K562 (cell line): ENCODE results near the gene FAM120AOS. TPM values are rescaled to one million over a fixed set of nuclear protein-coding genes. Genes with fewer than 3 reads are reported as not detected.

Experiments used
- ATAC-seq: fragments of 200-7000 bp; cut with Tn5 transposase; 3 replicates; pipeline ENCODE4 v1.9.1; 2020; ENCODE audit warnings: moderate library complexity
- BruUV-seq: library from RNA; stranded (reverse); fragments of 400-500 nt; replicated peaks from 2 replicates; lab custom pipeline; 2021; lab: Mats Ljungman, UMichigan
- CTCF ChIA-PET: fragments of 300-600 bp; formaldehyde crosslinking; extraction: SDS; loops from one replicate; lab custom pipeline; 2021; ENCODE audit warnings: low intra/inter-chr PET ratio; lab: Yijun Ruan, JAX
- POLR2A ChIA-PET: fragments of 300-600, 350-650 bp; sonication (Branson Sonifier 250); formaldehyde crosslinking; extraction: SDS; loops from one replicate; lab custom pipeline; 2021; ENCODE audit warnings: antibody characterized with exemption, inconsistent platforms; lab: Yijun Ruan, JAX
- DNase-seq, 4 experiments: peaks; one replicate each; pipeline versions ENCODE4 v3.0.0 to v3.0.0-alpha.2; 2011 to 2018; ENCODE audit warnings: low spot score in 3 of 4, mixed read lengths in 3 of 4; ENCODE audit errors: extremely low read depth in 1 of 4
- FAIRE-seq: peaks from 2 replicates; lab custom pipeline; 2011; peaks lifted over from hg19 to GRCh38; lab: Jason Lieb, UNC
- H2AFZ ChIP-seq: 2 replicates; pipeline ENCODE4 v1.6.0; 2011; ENCODE audit warnings: low read depth, low read length, control low read depth, inconsistent platforms
- H3K27ac ChIP-seq: fragments of 200-600 bp; 3 replicates; pipeline ENCODE4 v1.8.0; 2011; ENCODE audit warnings: low read depth, mild to moderate bottlenecking, control low read depth, inconsistent platforms, low read length, moderate library complexity, mixed read lengths; ENCODE audit errors: extremely low read depth
- H3K27me3 ChIP-seq, 2 experiments: fragments of 300-600 bp in 1 of 2; 2 replicates in 1 of 2; 3 replicates in 1 of 2; pipeline versions ENCODE4 v1.6.0 to v1.8.0; 2011; ENCODE audit warnings: inconsistent platforms in 2 of 2, low read length in 2 of 2, mild to moderate bottlenecking in 1 of 2, mixed read lengths in 1 of 2, moderate library complexity in 1 of 2; ENCODE audit not compliant: control insufficient read depth in 2 of 2, insufficient read depth in 2 of 2
- H3K36me3 ChIP-seq: fragments of 300-600 bp; 3 replicates; pipeline ENCODE4 v1.8.0; 2011; ENCODE audit warnings: mild to moderate bottlenecking, low read length, inconsistent platforms; ENCODE audit not compliant: control insufficient read depth, insufficient read depth
- H3K4me1 ChIP-seq, 2 experiments: fragments of 200-600 bp in 1 of 2; replicated peaks in 1 of 2; 2 replicates in 1 of 2; 3 replicates in 1 of 2; pipeline versions ENCODE4 v1.5.1 to v1.8.0; 2011; ENCODE audit warnings: inconsistent platforms in 2 of 2, low read length in 2 of 2, mild to moderate bottlenecking in 1 of 2, mixed read lengths in 1 of 2, moderate library complexity in 1 of 2; ENCODE audit not compliant: control insufficient read depth in 2 of 2, insufficient read depth in 2 of 2
- H3K4me2 ChIP-seq: 2 replicates; pipeline ENCODE4 v1.6.1; 2011; ENCODE audit warnings: low read length, control low read depth, inconsistent platforms, mixed read lengths; ENCODE audit not compliant: insufficient read depth
- H3K4me3 ChIP-seq: fragments of 200-600 bp; sonication (generic), shearing (Covaris generic); 2 replicates; pipeline ENCODE4 v1.5.1; 2016; ENCODE audit warnings: control low read depth, inconsistent platforms
- H3K79me2 ChIP-seq: fragments of 200-600 bp; 3 replicates; pipeline ENCODE4 v1.8.0; 2011; ENCODE audit warnings: low read length, inconsistent platforms; ENCODE audit not compliant: control insufficient read depth, insufficient read depth
- H3K9ac ChIP-seq, 2 experiments: 2 replicates each; pipeline versions ENCODE4 v1.6.0 to v1.6.1; 2011; ENCODE audit warnings: low read depth in 2 of 2, low read length in 2 of 2, control low read depth in 1 of 2, inconsistent platforms in 1 of 2, mild to moderate bottlenecking in 1 of 2, mixed read lengths in 1 of 2; ENCODE audit not compliant: insufficient read depth in 1 of 2
- H3K9me1 ChIP-seq: one replicate; pipeline ENCODE4 v1.6.0; 2011; ENCODE audit warnings: inconsistent platforms, mild to moderate bottlenecking, low read length, moderate library complexity; ENCODE audit not compliant: control insufficient read depth, insufficient read depth
- H3K9me3 ChIP-seq: replicated peaks from 2 replicates; pipeline ENCODE4 v1.5.1; 2011; ENCODE audit warnings: low read depth, low read length, inconsistent platforms; ENCODE audit not compliant: control insufficient read depth, insufficient read depth
- H4K20me1 ChIP-seq: replicated peaks from 2 replicates; pipeline ENCODE4 v1.6.1; 2011; ENCODE audit warnings: low read length, inconsistent platforms, mixed read lengths; ENCODE audit not compliant: control insufficient read depth, insufficient read depth
- CBFB ChIP-seq: sonication (generic); formaldehyde crosslinking; IDR thresholded peaks from 2 replicates; pipeline ENCODE4 v1.4.0; 2020; ENCODE audit warnings: mild to moderate bottlenecking, missing genetic modification reagents
- CEBPB ChIP-seq: fragments of 450-650 bp; IDR thresholded peaks from 2 replicates; pipeline ENCODE4 v1.6.1; 2016; ENCODE audit warnings: missing genetic modification characterization, missing compliant biosample characterization
- CEBPG ChIP-seq, 3 experiments: fragments of 200-800 bp in 1 of 3; sonication (Bioruptor generic) in 1 of 3; sonication (generic) in 1 of 3; formaldehyde crosslinking in 1 of 3; IDR thresholded peaks in 2 of 3; conservative IDR thresholded peaks in 1 of 3; 2 replicates each; pipeline versions ENCODE4 v1.6.1 to v1.8.0; 2016 to 2022; ENCODE audit warnings: missing compliant biosample characterization in 2 of 3, missing genetic modification characterization in 2 of 3, mild to moderate bottlenecking in 1 of 3, missing genetic modification reagents in 1 of 3
- KDM2B ChIP-seq: fragments of 250-450 bp; sonication (Bioruptor Pico); IDR thresholded peaks from 2 replicates; pipeline ENCODE4 v1.8.0; 2021; ENCODE audit warnings: mild to moderate bottlenecking, moderate library complexity
- NFIC ChIP-seq: fragments of 450-650 bp; IDR thresholded peaks from 2 replicates; pipeline ENCODE4 v1.6.1; 2017; ENCODE audit warnings: mild to moderate bottlenecking, inconsistent platforms
- PCBP2 ChIP-seq: fragments of 200-400 bp; formaldehyde crosslinking; IDR thresholded peaks from 2 replicates; pipeline ENCODE4 v1.6.1; 2018; ENCODE audit warnings: low read length, low read depth, mild to moderate bottlenecking, moderate library complexity; ENCODE audit not compliant: poor library complexity, severe bottlenecking
- XRCC4 ChIP-seq: IDR thresholded peaks from one replicate; pipeline ENCODE4 v1.6.1; 2011; ENCODE audit not compliant: insufficient read depth, insufficient read length; ENCODE audit errors: extremely low read depth
- ZNF224 ChIP-seq: sonication (generic); formaldehyde crosslinking; IDR thresholded peaks from 2 replicates; pipeline ENCODE4 v1.8.0; 2022; ENCODE audit warnings: mild to moderate bottlenecking, missing genetic modification reagents
- ZNF232 ChIP-seq: sonication (generic); formaldehyde crosslinking; IDR thresholded peaks from 2 replicates; pipeline ENCODE4 v1.8.0; 2022; ENCODE audit warnings: mild to moderate bottlenecking, missing genetic modification reagents
- ZNF431 ChIP-seq: sonication (generic); formaldehyde crosslinking; IDR thresholded peaks from 2 replicates; pipeline ENCODE4 v1.8.0; 2022; ENCODE audit warnings: mild to moderate bottlenecking, missing genetic modification reagents
- WGBS: fragments of 100-300 bp; shearing (Covaris generic); methylation state at CpG from one replicate; pipeline ENCODE4 v1.1.6; 2016; ENCODE audit warnings: low coverage, mixed read lengths; ENCODE audit not compliant: insufficient coverage; ENCODE audit errors: missing lambda C conversion rate; 5-methylcytosine and 5-hydroxymethylcytosine counted together
- in situ Hi-C: fragments of 300-500 bp; cut with MboI; formaldehyde crosslinking; loops from 4 replicates; pipeline ENCODE4 v1.15.0; 2018; ENCODE audit warnings: inconsistent platforms, mixed read lengths
- intact Hi-C: fragments of 100-400 bp; cut with micrococcal nuclease; formaldehyde crosslinking; loops from 2 replicates; pipeline ENCODE4 v1.14.2; 2022
- polyA plus RNA-seq, 8 experiments: library from polyadenylated mRNA; depleted of rRNA in 4 of 8; stranded (reverse) in 5 of 8; unstranded in 3 of 8; fragments of >200 nt; fragmentation: Nextera tagmentation in 2 of 8; fragmentation: Illumina TruSeq in 1 of 8; extraction: Ambion mirVana in 2 of 8; extraction: Trizol in 1 of 8; gene quantifications; 2 replicates each; pipeline versions ENCODE4 v1.2.1 to v1.2.3, GENCODE V29; 2011 to 2014; ENCODE audit warnings: inconsistent platforms in 1 of 8, missing spikeins in 1 of 8
- total RNA-seq, 7 experiments: library from RNA; depleted of rRNA in 6 of 7; stranded (reverse); fragments of >200 nt in 6 of 7; fragmentation: Illumina TruSeq in 2 of 7; extraction: Trizol in 2 of 7; gene quantifications; 2 replicates each; pipeline versions ENCODE4 v1.2.1 to v1.2.3, GENCODE V29; 2011 to 2021; ENCODE audit warnings: low replicate concordance in 1 of 7

Gene FAM120AOS
- total and polyA plus RNA-seq, 9 of the 15 experiments (the other 6 are each of a cell fraction or from before 2014, with no cell fraction given), result 18.8 to 53.4 (median 41.4) TPM

GRCh38 chr9:93492327-93492726 lies 38.9 kb upstream of the FAM120AOS start (continued):
- no peak for TF ChIP-seq PCBP2
- TF ChIP-seq CBFB (CRISPR knock-in tag), result no peak
- no peak for TF ChIP-seq XRCC4
- no peak for TF ChIP-seq ZNF431 (CRISPR knock-in tag)
- no peak for TF ChIP-seq ZNF224 (CRISPR knock-in tag)
- TF ChIP-seq NFIC, result no peak
- no peak for TF ChIP-seq KDM2B (CRISPR knock-in tag)

- intact Hi-C loops (no loop called here), in situ Hi-C loops (no loop called here)
- TF ChIP-seq CEBPB (tag), result peak; percentile 80
- TF ChIP-seq CEBPG (CRISPR knock-in tag; IDR thresholded peaks at IDR 0.05), result no peak
- peak in 1 of 2 experiments; percentile 73; a peak in 2 of 4 replicates for TF ChIP-seq CEBPG (tag; conservative IDR thresholded peaks at IDR 0.05 in 1 of 2, IDR thresholded peaks at IDR 0.05 in 1 of 2)
- no peak for TF ChIP-seq ZNF232 (CRISPR knock-in tag)
- peaks cover 91% of the 10 kb centered on the region for H3K36me3 ChIP-seq
- no peak overlapping the region for H2AFZ ChIP-seq
- DNase-seq, result no peak
- 98% methylated on average over 3 of the region's 3 CpGs for WGBS
- no peaks in the 10 kb centered on the region for H3K4me1 ChIP-seq
- CTCF ChIA-PET, result no interaction called here
- H3K4me2 ChIP-seq, result no peak overlapping the region
- peaks cover 8% of the 10 kb centered on the region for H3K9me1 ChIP-seq
- H3K27ac ChIP-seq, result no peak overlapping the region
- H4K20me1 ChIP-seq, result peaks cover 7% of the 10 kb centered on the region; the same call in 1 of the 2 replicates
- no TSS peak for BruUV-seq
- POLR2A ChIA-PET, result interaction anchor here (0.6 kb wide), 1 partner anchor 23 kb away, joined by 3 read pairs; no protein-coding TSS in a partner anchor
- H3K27me3 ChIP-seq, result no peaks in the 10 kb centered on the region
- H3K9ac ChIP-seq, result no peak overlapping the region
- no peaks in the 10 kb centered on the region for H3K9me3 ChIP-seq
- FAIRE-seq, result no peak
- peaks cover 57% of the 10 kb centered on the region for H3K79me2 ChIP-seq
- no peak overlapping the region for H3K4me3 ChIP-seq
- ATAC-seq, result no peak
Observed at GRCh38 chr9:93491593-93492232, 38.3 kb upstream of the FAM120AOS start.
